DLD1 (cell line): ENCODE results near the gene SAYSD1.
"Not testable (repeated sequence)": the region's sequence is repeated elsewhere in the genome, so short reads cannot be mapped to it uniquely, and the experiment has no call there.

ENCODE experiments used
- in situ Hi-C: cut with HindIII; loops from 2 replicates; pipeline ENCODE4 v1.10.0; 2017; ENCODE audit warnings: low sequenced_read_pairs

SAYSD1 gene, protein sequence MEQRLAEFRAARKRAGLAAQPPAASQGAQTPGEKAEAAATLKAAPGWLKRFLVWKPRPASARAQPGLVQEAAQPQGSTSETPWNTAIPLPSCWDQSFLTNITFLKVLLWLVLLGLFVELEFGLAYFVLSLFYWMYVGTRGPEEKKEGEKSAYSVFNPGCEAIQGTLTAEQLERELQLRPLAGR

DNA sequence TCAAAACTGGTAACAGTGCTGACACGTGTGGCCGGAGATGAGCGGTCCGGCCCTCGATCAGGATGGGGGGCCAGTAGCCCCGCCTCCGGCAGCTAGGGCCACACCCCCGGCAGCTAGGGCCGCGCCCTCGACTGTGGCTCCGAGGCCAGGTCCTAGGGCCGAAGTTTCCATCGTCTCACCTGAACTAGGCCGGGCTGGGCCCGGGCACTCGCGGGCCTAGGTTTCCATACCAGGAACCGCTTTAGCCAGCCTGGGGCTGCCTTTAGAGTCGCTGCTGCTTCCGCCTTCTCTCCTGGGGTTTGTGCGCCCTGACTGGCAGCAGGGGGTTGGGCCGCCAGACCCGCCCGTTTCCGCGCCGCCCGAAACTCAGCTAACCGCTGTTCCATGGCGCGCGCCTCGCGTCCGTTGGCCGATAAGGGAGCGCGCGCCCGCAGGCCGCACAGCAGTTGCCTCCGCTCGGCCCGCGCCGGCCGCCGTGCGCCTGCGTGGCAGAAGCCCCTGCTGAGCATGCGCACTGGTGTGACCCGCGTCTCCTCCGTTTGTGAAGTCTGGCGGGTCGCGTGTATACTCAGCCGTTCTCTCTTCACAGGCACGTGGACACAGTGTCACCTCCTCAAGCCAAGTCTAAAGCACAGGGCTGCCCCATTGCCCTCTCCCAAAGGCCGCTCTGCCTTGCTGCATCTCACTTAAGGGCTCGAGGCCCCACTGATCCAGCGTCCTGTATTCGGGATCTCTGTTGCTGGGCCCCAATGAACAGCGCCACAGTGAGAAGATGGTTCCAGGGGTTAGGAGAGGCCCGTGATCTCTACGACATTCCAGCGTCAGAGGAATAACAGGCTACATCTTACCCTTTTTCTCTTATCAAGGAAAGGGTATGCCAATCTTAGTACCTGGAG, at the start of gene SAYSD1:
TSS of gene SAYSD1 (minus strand) at position 483 of the 896 bp plus-strand sequence. CDS start at position 386, 97 bp downstream.
- in situ Hi-C loops = no loop called here

DNA sequence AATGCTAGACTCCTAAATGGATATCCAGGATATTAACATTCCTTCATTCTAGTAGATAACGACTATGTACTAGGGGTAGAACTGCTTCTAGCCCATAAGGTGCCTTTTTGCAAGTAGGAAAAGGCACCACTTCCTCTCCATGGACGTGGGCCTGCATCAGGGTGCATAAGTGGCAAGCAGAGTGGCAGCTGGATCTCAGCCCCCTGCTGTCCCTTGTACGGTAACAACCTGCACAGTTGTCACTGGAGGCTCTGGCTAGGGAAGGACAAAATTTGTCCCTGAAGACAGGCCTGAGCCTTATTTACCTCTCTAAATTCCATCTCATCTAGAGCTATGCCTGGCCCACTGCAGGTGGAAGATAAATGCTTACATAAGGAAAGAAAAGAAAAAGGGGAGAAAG, 42.5 kb upstream of the SAYSD1 start:
- in situ Hi-C loops = no loop called here

DNA sequence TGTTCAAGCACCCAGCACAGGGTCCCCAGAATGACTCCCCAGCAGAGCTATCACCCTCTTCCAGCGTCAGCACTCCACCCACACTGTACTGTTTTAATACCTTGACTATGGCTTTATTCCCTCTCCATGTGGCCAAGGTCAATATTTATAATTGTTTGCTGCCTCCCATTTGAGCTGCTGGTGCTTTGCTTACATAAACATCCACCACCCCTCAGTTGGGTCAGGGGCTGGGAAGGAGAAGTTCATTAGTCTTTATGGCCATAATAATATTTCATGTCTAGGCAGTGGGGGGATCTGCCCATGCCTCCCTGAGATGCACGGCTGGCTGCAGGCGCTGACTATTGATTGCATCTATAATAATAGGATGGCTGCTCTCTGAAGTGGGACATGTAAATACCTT, 41.8 kb upstream of the SAYSD1 start:
- in situ Hi-C loops = no loop called here

DNA sequence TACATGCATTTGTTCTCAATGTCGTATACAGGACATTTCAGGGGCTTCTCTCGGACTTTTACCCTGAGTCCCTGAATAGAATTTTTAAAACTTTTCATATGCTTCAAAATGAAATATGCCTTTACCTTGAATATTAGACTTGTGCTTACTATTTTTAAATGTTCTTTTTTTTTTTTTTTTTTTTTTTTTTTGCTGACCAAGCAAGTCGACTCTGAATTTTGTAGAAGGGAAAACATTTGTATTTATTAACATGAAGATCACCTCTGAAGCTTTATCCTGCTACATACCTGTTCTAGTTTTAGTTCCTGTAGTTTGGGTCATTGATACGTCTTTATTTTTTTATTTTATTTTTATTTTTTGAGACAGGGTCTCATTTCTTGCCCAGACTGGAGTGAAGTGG, 39.7 kb upstream of the SAYSD1 start:
- in situ Hi-C loops = no loop called here

DNA sequence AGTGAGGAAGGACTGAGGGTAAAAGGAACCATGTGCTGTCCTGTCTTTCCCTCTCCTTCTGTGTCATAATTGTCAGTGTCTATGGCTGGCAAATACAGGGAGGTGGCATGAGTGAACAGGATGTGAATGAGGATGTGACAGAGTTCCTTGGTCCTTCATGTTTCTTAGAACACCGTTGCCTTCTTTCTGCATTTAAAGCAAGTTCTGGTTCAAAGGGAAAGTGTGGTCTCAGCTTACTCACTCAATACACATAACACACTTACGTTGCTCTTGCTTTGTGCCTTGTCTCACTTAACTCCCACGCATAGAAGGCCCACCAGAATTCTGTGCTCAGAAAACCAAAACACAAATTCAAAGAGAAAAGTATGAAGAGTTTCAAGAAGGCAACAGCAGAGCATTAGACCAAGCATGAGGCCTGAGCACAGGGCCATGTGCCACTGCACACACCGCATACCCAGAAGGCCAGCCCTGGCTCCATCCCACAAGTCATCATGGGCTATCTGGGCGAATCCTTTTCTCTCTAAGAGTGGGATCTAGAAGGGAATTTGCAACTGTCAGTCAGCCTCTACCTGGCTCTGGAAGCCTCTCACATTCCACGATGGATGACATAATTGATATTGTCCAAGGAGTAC, 38.9 kb upstream of the SAYSD1 start:
- in situ Hi-C loops = no loop called here

DNA sequence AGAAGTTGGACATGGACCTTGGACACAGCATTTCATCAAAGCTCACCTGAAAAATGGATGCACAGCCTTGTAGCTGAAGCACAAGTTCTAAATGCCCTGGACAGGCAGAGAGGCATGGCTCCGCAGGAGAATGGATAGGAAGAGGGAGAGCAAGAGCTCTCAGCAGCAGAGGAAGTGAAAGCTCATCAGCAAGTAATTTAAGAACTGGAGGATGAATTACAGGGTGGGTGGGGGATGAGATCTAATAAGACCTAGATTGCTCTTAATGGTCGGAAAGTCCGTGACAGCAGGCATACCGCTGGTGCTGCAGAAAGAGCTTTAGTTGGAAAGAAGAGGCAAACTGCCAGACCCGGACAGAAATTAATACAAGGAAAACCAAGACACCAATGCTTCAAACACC, 37.3 kb upstream of the SAYSD1 start:
- in situ Hi-C loops = no loop called here

DNA sequence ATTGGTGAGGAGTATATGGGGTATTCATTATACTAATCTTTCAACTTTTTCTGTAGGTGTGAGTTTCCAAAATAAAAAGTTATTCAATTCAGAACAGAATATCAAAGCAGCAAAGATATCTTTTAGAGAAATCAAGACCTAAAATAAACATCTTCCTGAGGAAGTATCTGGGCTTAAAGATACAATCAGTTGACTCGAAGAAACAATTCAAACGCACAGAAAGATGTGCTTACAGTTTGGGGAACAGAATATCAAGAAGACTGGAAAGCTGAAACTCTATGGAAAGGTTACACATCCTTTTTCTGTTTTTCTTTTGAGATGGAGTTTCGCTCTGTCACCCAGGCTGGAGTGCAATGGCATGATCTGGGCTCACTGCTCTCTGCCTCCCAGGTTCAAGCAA, 36.2 kb upstream of the SAYSD1 start:
- in situ Hi-C loops = no loop called here

DNA sequence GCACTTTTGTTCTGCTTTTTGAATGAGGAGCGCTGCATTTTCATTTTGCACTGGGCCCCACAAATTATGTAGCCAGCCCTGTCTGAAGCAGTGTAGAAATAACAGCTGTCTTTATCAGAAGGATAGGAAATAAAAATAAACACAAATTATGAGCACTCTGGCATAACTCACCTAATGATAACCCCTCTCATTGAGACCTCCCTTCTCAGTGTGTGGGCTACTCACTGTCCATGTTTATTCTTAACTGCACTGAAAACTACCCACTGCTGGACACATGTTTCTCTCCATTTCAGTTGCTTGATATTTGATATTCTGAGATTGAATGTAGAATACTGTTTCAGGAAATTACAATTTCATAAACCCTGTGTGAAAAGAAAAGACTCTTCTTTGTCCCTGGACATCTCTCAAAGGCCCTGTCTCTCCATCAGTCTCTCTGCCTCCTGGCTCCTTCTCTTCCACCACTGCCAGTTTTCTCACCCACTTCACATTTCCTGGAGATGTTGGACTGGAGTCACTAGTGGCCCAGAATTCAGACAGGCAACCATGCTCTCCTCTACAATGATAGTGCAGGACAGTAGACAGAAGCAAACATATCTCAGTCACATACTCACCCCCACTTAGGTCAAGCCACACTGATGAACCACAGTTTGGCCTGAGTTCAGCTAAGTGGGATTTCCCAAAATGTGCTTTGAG, 29.6 kb upstream of the SAYSD1 start:
- in situ Hi-C loops = no loop called here

DNA sequence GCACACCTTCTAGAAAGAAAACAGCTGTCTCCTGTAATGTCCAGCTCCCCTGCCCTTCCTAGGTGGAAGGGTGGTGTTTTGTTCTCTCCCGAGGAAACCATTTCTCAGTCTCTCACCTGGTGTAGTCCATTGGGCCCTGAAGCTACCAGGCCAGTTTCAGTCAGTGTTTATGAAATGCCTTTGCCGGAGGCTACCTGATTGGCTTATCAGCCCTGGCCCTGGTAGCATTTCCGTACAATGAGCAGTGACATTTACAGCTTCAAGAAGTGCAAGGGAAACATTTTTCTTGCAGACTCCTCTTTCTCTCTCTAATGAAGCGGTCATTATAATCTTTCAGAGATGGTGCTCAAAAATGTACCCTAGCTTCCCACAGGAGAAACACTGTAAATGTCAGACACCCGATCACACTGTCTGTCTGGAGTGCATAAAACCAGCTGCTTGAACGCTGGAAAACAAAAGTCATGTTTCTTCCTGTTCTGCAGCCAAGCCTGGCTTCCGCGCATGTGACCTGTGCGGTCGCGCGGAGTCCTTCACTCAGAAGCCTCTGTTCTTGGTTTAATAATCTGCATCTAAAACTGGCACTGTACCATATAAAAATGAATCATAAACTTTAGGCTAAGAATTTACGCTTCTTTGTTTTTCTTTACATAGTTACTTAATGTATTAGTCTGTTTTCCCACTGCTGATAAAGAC, 28.4 kb upstream of the SAYSD1 start:
- in situ Hi-C loops = no loop called here

DNA sequence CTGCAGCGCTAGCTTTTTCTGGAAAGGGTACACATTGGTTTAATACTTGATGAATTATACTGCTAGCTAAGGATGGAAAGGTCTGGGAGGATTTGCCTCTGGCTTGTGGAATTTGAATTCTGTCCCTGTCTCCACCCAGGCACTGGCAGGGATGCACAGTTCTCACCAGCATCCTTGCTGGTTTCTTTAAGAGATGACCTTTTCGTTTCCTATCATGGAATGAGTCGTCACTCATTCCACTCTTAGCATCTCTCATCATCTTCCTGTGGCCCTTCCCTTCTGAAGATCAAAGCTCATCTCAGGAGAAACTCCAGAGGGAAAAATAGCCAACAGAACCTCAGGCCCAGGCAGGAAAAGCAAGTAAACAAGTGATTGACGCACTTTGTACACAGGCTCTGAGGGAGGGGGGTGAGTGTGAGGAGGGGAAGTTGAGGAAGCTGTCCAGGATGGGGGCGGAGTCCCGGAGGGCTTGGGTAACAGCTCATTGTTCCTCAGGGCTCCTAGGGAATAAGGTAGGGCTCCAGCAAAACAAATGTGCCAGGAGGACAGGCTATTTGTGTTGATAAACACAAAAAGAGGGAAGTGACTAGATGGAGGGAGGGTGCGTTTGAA, 25.7 kb upstream of the SAYSD1 start:
- in situ Hi-C loops = no loop called here

DNA sequence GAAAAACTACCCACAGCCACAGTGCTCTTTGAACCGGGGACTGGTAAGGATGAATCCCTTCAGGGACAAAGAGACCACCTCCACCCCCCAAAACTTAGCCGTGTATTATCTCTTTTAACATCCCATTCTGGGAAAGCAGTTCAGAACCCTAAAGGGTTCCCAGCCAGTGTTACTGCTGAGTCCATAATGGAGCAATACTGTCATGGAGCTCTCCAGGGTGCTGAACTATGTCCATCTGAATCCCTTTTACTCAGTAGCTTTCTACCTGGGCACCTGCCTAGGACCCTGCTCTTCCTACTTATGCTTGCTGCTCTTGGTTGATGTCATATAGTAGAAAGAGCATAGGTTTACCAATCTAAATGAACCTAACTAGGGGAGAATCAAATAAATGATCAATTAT, 22.3 kb upstream of the SAYSD1 start:
- in situ Hi-C loops = no loop called here

DNA sequence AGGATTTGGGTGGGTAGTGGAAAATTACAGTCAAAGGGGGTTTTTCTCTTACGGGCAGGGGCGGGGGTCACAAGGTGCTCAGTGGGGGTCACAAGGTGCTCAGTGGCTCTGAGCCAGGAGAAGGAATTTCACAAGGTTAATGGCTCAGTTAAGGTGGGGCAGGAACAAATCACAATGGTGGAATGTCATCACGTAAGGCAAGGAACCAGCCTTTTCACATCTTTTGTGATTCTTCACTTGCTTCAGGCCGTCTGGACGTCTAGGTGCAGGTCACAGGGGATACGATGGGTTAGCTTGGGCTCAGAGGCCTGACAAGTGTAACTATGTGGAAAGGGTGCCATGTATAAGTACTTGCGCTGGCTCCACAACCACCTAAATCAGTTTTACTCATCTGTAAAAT, 21.2 kb upstream of the SAYSD1 start:
- in situ Hi-C loops = not testable (repeated sequence)

DNA sequence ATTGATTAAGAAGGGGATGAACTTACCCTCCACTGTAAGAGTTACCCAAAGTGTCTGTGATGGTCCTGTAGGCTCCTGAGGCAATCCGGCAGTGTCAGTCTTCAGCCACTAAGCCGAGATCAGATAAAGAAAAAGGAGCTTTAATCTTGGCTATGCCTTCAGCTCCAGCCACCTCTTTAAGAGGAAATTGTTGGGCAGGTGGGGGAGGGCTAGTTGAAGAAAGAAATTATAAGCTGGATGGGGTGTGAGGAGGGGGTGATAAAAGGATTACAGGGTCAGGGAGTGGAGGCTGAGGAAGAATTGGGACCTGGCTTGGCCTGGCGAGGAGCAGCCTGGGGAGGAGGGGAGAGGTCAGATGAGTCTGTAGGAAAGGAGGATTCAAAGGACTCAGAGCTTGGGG, 19.8 kb upstream of the SAYSD1 start:
- in situ Hi-C loops = not testable (repeated sequence)

DNA sequence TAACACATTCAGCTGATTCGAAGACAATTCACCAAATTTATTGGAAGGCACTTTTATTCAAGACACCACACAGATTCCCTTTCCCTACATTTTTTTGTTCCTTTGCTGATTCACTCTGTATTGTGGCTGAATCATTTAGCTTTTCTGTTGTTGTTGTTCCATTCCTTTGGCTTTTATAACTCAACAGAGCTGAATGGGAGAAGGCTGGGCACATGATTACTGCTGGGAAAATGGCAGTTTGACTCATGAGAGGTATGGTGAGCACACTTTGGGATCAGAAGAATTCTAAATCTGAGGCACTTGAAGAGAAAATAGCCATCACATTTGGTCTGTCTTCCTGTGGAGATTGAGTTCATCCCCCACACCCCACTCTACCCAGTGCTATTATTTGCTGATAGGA, 15.7 kb upstream of the SAYSD1 start:
- in situ Hi-C loops = no loop called here

DNA sequence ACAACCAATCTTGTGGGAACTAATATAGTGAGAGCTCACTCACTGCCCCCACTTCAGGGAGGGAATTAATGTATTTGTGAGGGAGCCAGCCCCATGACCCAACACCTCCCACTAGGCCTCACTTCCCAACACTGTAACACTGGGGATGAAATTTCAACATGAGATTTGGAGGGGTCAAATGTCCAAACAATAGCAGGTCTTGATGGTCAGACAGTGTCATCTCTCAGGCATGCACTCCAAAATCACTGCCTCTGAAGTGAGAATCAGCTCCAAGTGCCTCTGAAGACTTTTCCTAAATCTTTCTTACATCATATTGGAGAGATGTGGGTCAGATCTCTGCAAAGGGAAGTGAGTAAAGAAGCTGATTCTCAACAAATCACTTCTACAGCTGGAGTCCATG, 13.8 kb upstream of the SAYSD1 start:
- in situ Hi-C loops = no loop called here

DNA sequence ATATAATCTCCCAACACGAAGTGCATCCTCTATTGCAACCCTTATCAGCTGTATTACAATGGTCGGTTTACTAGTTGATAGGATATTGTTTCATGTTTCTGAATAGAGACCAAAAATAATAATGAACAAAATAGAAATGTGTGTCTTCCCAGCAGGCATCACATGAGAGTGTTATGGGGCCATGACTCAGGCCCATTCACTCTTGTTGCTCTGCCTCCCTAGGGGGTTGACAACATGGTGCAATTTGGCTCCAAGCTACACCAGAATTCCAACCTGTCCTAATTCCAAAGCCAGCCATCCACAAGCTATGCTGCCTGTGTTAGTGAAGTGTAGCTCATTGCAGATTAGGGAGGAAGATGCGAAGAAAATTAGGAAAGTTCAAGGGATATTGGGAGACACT, 13.1 kb upstream of the SAYSD1 start:
- in situ Hi-C loops = no loop called here

DNA sequence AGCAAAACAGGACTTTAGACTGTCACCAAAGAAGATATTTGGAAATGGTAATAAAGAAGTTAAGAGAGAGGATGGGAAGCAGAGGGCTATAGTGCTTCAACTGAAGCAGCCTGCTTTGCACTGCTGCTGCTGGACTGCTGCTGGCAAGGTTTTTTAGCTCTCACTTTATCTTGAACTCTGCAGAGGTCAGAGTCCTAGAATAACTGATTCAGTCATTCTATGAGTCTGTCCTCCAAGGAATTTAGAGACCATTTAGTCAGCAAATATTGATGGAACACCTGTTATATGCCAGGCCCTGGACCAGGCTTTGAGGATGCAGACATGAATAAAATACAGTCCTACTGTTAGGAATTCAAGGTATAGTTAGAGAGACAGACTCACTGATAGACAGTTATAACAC, 9.1 kb upstream of the SAYSD1 start:
- in situ Hi-C loops = no loop called here

DNA sequence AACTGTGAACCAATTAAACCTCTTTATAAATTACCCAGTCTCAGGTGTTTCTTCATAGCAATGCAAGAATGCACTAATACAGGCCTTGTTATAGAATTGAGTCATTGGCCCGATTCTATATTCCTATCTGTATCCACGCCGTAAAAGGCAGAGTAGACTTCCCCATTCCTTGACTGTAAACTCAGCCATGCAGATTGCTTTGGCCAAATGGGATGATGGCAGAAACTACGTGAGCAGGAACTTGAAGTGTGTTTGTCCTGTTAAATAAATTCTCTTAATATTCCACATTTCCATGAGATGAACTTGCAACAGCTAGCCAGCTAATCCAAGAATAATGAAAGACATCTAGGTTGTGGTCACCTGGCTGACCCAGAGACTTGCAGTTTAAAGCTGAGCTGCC, 3.9 kb upstream of the SAYSD1 start:
- in situ Hi-C loops = no loop called here

DNA sequence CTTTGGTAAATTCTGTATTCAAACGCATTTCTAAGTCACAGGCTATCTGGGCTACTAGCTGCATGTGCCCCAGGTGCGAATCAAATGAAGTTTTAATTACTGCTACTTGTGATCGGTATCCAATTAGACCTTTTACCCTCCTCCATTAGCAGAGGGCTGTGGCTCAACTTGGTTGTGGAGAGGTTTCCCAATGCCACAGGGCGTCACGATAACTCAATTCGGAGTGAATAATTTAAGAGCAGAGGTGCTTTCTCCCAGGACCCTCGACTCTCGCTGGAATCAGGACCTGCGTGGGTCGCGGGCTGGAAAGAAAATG, 640 bp downstream of the SAYSD1 start:
- in situ Hi-C loops = no loop called here

DNA sequence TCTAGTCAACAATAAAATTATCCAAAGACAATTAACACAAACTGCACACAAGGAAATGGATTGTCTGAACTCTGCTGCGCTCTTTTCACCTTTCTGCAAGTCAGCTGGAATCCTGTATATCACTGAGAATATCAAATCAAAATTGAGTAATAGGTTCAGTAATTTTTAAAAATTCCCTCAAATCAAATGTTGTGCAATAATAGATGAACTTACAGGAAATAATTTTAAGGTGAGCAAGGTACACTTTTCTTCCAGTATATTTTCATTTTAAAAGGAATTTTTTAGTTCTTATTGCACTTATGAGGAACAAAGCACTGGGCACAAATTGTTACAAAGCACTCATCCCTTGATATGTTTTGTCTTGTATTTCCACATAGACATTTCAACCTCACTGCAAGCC, 1.2 kb downstream of the SAYSD1 start:
- in situ Hi-C loops = no loop called here

DNA sequence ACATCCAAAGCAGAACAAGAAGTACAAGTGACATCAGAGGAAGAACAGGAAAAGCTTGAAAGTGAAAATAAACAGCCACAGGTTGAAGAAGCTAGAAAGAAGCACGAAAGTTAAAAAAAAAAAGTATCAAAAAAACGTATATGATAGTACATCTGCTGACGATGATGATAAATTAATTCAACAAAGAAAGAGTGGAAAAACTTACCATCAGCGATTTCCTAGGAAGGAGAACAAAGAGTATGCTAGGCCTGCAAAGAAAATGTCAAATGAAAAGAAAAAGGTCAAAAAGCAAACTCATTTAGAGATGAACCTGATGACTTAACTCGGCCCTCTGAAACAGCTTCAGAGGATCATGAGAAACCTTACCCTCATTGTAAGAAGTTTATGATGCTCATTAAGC, 3.7 kb downstream of the SAYSD1 start:
- in situ Hi-C loops = no loop called here
